ENCODE results near the gene QRICH2. TPM values are rescaled to one million over a fixed set of nuclear protein-coding genes. Genes with fewer than 3 reads are reported as not detected.

QRICH2 gene, protein sequence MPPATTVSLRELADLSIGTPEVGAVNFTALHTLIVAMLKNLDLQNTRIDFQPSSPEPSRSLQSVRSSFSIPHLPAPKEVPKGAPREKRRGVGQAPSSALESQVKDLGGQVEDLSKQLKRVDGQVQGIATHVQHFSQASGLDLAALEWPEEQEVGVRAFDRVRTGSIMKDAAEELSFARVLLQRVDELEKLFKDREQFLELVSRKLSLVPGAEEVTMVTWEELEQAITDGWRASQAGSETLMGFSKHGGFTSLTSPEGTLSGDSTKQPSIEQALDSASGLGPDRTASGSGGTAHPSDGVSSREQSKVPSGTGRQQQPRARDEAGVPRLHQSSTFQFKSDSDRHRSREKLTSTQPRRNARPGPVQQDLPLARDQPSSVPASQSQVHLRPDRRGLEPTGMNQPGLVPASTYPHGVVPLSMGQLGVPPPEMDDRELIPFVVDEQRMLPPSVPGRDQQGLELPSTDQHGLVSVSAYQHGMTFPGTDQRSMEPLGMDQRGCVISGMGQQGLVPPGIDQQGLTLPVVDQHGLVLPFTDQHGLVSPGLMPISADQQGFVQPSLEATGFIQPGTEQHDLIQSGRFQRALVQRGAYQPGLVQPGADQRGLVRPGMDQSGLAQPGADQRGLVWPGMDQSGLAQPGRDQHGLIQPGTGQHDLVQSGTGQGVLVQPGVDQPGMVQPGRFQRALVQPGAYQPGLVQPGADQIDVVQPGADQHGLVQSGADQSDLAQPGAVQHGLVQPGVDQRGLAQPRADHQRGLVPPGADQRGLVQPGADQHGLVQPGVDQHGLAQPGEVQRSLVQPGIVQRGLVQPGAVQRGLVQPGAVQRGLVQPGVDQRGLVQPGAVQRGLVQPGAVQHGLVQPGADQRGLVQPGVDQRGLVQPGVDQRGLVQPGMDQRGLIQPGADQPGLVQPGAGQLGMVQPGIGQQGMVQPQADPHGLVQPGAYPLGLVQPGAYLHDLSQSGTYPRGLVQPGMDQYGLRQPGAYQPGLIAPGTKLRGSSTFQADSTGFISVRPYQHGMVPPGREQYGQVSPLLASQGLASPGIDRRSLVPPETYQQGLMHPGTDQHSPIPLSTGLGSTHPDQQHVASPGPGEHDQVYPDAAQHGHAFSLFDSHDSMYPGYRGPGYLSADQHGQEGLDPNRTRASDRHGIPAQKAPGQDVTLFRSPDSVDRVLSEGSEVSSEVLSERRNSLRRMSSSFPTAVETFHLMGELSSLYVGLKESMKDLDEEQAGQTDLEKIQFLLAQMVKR (N-terminal part only)
- total RNA-seq, result 1.3 and 4.1 TPM in 2 replicates

DNA sequence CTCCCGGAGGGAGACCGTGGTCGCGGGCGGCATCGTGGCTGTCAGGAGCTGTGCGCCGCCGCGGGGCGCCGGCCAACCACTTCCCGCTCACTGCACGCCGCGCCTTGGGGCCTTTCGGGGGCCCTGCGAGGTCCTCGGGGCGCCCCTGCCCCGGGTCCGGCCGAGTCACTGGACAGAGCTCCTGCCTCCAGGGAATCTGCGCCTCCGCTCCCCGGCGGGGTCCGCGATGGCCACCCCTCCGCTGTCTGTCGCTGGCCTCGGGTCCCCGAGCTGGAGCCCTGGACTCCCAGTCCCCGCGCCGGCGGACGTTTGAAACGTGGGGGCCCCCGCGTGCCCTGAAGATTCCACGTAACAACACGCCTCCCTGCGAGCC is at the start of gene QRICH2:
TSS of gene QRICH2 (minus strand) at position 311 of the 373 bp plus-strand sequence. CDS start at position 33, 278 bp downstream.

DNA sequence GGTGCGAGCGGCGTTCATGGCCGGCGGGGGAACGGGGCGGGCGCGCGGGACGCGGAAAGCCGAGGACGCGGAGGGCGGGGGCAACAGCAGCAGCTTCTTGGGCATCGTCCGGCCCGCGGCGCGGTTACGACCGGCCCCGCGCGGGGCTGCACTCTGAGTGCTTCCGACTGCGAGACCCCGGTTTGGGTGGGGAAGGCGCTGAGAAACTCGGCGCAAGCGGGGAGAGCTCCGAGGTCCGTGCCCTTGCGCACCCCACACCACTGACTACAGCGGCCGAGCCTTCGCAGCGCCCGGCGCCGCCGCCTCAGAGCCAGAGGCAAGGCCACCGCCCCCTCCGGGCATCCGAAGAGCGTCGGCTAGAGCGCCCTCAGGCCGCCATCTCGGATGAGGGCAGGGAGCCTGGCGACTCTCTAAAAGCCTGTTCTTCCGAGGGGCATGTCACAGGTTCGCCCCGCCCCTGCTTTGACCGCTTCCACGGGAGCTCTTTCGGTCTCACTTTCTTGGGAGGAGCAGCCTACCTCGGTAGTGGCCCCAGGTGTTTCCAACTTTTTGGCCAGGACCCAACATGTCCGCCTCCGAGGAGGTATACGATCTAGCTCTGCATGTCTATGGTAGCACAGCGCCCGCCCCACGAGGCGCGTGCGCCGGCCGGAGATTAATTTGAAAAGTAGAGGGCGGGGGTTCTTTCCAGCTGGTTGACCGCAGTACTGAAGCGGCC is 45.7 kb upstream of the QRICH2 start, which contains the start of gene PRPSAP1:
TSS of gene PRPSAP1 (minus strand) at position 318 of the 718 bp plus-strand sequence. CDS start at position 105, 213 bp downstream.

DNA sequence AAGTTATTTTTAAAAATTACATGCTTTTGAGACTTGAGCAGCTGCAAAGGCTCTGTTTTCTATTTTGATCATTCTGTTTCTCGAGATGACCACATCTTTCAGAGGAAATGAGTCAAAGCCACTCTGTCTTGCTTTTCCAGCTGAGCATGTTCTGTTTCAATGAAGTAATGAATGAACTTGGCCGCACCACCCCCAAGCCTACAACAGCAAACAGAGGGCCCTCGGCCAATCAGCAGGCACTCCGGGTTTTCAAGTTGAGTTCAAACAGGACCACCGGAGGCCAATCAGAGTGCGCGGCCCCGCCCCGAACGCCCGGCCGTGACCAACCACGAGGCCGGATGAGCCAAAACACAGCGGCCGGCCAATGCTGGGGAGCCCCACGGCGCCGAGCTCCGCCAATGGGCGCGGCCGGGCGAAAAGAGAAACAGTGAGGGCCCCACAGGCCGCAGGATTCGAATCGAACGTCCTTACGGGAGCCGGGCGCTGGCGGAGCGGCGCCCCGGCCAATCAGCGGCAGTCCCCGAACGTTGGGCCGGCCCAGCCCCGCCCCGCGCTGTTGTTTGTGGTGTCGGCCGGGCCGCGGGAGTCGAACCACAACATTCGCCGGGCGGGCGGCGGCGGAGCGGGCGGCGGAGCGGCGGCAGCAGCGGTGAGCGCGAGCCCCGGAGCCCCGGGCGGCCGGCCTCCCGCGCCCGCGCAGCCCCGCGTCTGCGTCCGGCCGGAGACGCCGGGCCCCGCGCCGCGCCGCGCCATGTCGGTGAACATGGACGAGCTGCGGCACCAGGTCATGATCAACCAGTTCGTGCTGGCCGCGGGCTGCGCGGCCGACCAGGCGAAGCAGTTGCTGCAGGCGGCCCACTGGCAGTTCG is 43.1 kb downstream of the QRICH2 start, which contains the start of gene UBALD2:
TSS of gene UBALD2 (plus strand) at position 594 of the 869 bp plus-strand sequence. CDS start at position 752, 158 bp downstream.

DNA sequence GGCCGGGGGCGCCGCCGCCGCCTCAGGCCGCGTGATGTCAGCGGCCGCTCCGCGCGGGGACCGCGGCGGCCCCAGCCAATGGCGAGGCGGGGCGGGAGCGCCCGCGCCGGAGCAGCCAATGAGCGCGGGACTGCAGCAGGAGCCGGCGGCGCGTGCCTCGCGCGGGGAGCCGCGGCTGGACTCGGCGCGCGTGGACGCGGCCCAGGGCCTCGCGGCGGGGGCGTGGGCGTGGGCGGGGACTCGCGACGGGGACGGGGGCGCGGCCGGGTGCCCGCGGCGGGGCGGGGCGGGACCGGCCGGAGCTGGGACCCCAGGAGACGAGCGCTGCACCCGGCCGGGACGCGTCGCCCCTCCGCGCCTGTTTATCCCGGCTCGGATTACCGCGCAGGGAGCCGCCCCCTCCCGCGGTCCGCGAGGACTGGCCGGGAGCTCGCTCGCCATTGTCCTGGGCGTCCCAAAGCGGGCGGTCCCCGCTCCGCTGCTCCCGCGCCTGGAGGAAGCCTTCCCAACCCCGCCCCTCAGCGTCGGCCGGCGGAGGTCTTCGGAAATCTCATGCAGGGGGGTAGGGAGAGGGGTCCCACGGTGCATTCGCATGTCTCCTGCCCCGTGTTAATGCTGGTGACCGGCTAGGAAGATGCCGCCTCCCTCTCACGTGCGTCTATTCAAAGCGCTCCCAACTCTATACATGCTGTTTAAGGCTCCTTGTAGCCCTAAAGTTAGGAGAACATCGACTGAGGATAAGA is 67.4 kb downstream of the QRICH2 start, which contains the start of gene RNF157:
TSS of gene RNF157 (minus strand) at position 33 of the 743 bp plus-strand sequence. CDS start 253 bp downstream, outside the sequence.

Other genes starting within 250 kb of the QRICH2 start
- gene SRP68, start 235.8 kb downstream of the QRICH2 start, total RNA-seq, result 35.9 and 47.3 TPM in 2 replicates
- 0.21 TPM in 1 of 2 replicates, not detected in the other for gene GALR2, start 233.5 kb downstream of the QRICH2 start, total RNA-seq
- gene ZACN, start 229.1 kb downstream of the QRICH2 start, total RNA-seq, result not detected in 2 replicates
- 39.9 and 71.1 TPM in 2 replicates for gene EXOC7, start 204.5 kb downstream of the QRICH2 start, total RNA-seq
- 0.24 TPM in 1 of 2 replicates, not detected in the other for gene FOXJ1, start 167.0 kb downstream of the QRICH2 start, total RNA-seq
- under 0.01 TPM in 1 of 2 replicates, not detected in the other for gene RNF157, start 67.8 kb downstream of the QRICH2 start, total RNA-seq
- gene UBALD2, start 42.9 kb downstream of the QRICH2 start, total RNA-seq, result 4.7 and 5.3 TPM in 2 replicates
- gene PRPSAP1, start 45.6 kb upstream of the QRICH2 start, total RNA-seq, result 29.2 and 47.7 TPM in 2 replicates
- gene SPHK1, start 76.3 kb upstream of the QRICH2 start, total RNA-seq, result 55.6 and 304 TPM in 2 replicates
- gene UBE2O, start 144.9 kb upstream of the QRICH2 start, total RNA-seq, result 14.1 and 17.1 TPM in 2 replicates
- not detected in 2 replicates for gene AANAT, start 159.3 kb upstream of the QRICH2 start, total RNA-seq
- gene RHBDF2, start 193.1 kb upstream of the QRICH2 start, total RNA-seq, result 21.1 and 49.9 TPM in 2 replicates
- gene CYGB, start 229.4 kb upstream of the QRICH2 start, total RNA-seq, result 1.5 and 21.0 TPM in 2 replicates
- gene PRCD, start 231.8 kb upstream of the QRICH2 start, total RNA-seq, result 0.21 and 3.1 TPM in 2 replicates